ENCODE results near the gene SERGEF. TPM values are rescaled to one million over a fixed set of nuclear protein-coding genes. Genes with fewer than 3 reads are reported as not detected.

The SERGEF gene
- polyA plus RNA-seq, 3 donors = 14.3 to 33.7 (median 33.3) TPM

DNA sequence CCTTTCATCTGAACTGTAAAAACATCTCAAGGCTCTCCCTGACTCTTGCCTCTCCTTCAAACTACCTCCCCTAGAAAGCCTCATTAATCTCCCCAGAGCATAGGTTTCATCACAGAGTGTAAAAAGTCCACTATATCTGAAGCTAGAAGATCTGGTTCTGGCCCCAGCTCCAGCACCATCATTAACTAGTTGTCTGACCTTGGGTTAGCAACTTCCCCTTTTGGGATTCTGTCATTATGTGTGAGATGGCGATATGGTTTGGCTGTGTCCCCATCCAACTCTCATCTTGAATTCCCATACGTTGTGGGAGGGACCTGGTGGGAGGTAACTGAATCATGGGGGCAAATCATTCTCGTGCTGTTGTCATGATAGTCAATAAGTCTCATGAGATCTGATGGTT is 181.0 kb downstream of the SERGEF start:
- H3K27me3 Mint-ChIP-seq (ENCODE audit: low read depth in 3 of 3) = no peaks in the 10 kb centered on the region
- DNase-seq = no peak
- no peaks in the 10 kb centered on the region for H3K4me1 Mint-ChIP-seq
- Histone ChIP-seq H3K9ac (ENCODE audit: insufficient read depth, low read length, poor library complexity, severe bottlenecking) (no peak overlapping the region), H3K4me2 (replicated peaks; ENCODE audit: extremely low read depth, low read length, poor library complexity, severe bottlenecking) (no peak overlapping the region), H4K20me1 (ENCODE audit: insufficient read depth, low read length) (no peaks in the 10 kb centered on the region), H2AFZ (ENCODE audit: insufficient read depth, low read depth, low read length, poor library complexity, severe bottlenecking) (no peak overlapping the region), H3K27me3 (ENCODE audit: control insufficient read depth in 2 of 2, insufficient read depth in 2 of 2, low read length in 2 of 2) (no peaks in the 10 kb centered on the region), H3K79me2 (ENCODE audit: insufficient read depth, low read length) (no peaks in the 10 kb centered on the region), H3K9me3 (replicated peaks in 1 of 2; ENCODE audit: control insufficient read depth in 1 of 2, insufficient read depth in 1 of 2, low read length in 2 of 2) (no peaks in the 10 kb centered on the region), H3K36me3 (replicated peaks in 1 of 2; ENCODE audit: control insufficient read depth in 1 of 2, insufficient read depth in 2 of 2, low read length in 2 of 2) (no peaks in the 10 kb centered on the region), H3K27ac (ENCODE audit: low read depth in 1 of 2, low read length in 2 of 2) (no peak overlapping the region), H3K4me1 (ENCODE audit: control insufficient read depth in 1 of 2, insufficient read depth in 2 of 2, low read length in 2 of 2) (no peaks in the 10 kb centered on the region), H3K4me3 (replicated peaks in 1 of 3; ENCODE audit: low read depth in 2 of 3, low read length in 3 of 3) (no peak overlapping the region)
- H3K4me3 Mint-ChIP-seq = no peak overlapping the region
- intact Hi-C loops (cut with micrococcal nuclease) = no loop called here
- H3K9me3 Mint-ChIP-seq = no peaks in the 10 kb centered on the region
- no peak overlapping the region for H3K27ac Mint-ChIP-seq
- H3K36me3 Mint-ChIP-seq = peaks cover 0 to 7% of the 10 kb centered on the region in 2 donors
- no CpG with 5 or more reads among the region's 3 CpGs for WGBS (ENCODE audit: insufficient coverage)
- no peak for TF ChIP-seq CTCF (IDR thresholded peaks at IDR 0.05)

GRCh38 chr11:17831228-17831627 is 181.6 kb downstream of the SERGEF start:
- Mint-ChIP-seq H3K4me1 (no peaks in the 10 kb centered on the region), H3K27ac (no peak overlapping the region), H3K36me3 (peaks cover 0 to 8% of the 10 kb centered on the region in 2 donors), H3K4me3 (no peak overlapping the region), H3K27me3 (ENCODE audit: low read depth in 3 of 3) (no peaks in the 10 kb centered on the region), H3K9me3 (no peaks in the 10 kb centered on the region)
- no peak for TF ChIP-seq CTCF (IDR thresholded peaks at IDR 0.05)
- no peak overlapping the region for H2AFZ ChIP-seq (ENCODE audit: insufficient read depth, low read depth, low read length, poor library complexity, severe bottlenecking)
- DNase-seq = no peak
- intact Hi-C loops (cut with micrococcal nuclease) = no loop called here
- H3K36me3 ChIP-seq (replicated peaks in 1 of 2; ENCODE audit: control insufficient read depth in 1 of 2, insufficient read depth in 2 of 2, low read length in 2 of 2) = no peaks in the 10 kb centered on the region
- no peak overlapping the region for H3K4me2 ChIP-seq (replicated peaks; ENCODE audit: extremely low read depth, low read length, poor library complexity, severe bottlenecking)
- no peak overlapping the region for H3K4me3 ChIP-seq (replicated peaks in 1 of 3; ENCODE audit: low read depth in 2 of 3, low read length in 3 of 3)
- WGBS (ENCODE audit: insufficient coverage) = 86% methylated on average over 1 of the region's 1 CpG
- H3K27ac ChIP-seq (ENCODE audit: low read depth in 1 of 2, low read length in 2 of 2) = no peak overlapping the region
- H4K20me1 ChIP-seq (ENCODE audit: insufficient read depth, low read length) = no peaks in the 10 kb centered on the region
- no peaks in the 10 kb centered on the region for H3K79me2 ChIP-seq (ENCODE audit: insufficient read depth, low read length)
- H3K9ac ChIP-seq (ENCODE audit: insufficient read depth, low read length, poor library complexity, severe bottlenecking) = no peak overlapping the region
- no peaks in the 10 kb centered on the region for H3K4me1 ChIP-seq (ENCODE audit: control insufficient read depth in 1 of 2, insufficient read depth in 2 of 2, low read length in 2 of 2)
- no peaks in the 10 kb centered on the region for H3K9me3 ChIP-seq (replicated peaks in 1 of 2; ENCODE audit: control insufficient read depth in 1 of 2, insufficient read depth in 1 of 2, low read length in 2 of 2)
- H3K27me3 ChIP-seq (ENCODE audit: control insufficient read depth in 2 of 2, insufficient read depth in 2 of 2, low read length in 2 of 2) = no peaks in the 10 kb centered on the region

Measured in CD14-positive monocyte (primary cell).